ENCODE data around the gene CD96.

- no peak for TF ChIP-seq CTCF (IDR thresholded peaks at IDR 0.05)
- no peak for TF ChIP-seq POLR2A (IDR thresholded peaks at IDR 0.05)
Observed at GRCh38 chr3:111592143-111592542, 50.1 kb downstream of the CD96 start.

Data from body of pancreas (tissue), 4 donors.